ENCODE results near the gene ABCB10.
A peak's percentile ranks its signal among the peaks of the same experiment; 100 is the strongest.
"Not testable (repeated sequence)": the region's sequence is repeated elsewhere in the genome, so short reads cannot be mapped to it uniquely, and the experiment has no call there.

The ABCB10 gene

GRCh38 chr1:229558460-229559335 lies at the start of gene ABCB10:
ABCB10 (minus strand) TSS chr1:229558707; CDS start chr1:229558652, 55 bp downstream.
- DNase-seq = peak; percentile 96 to 98

- no peak for DNase-seq
Measured at GRCh38 chr1:229607370-229607769, 48.9 kb upstream of the ABCB10 start.

GRCh38 chr1:229603371-229604005 lies 45.0 kb upstream of the ABCB10 start:
- no peak for DNase-seq

- DNase-seq = no peak
Measured at GRCh38 chr1:229600229-229600628, 41.7 kb upstream of the ABCB10 start.

DNA sequence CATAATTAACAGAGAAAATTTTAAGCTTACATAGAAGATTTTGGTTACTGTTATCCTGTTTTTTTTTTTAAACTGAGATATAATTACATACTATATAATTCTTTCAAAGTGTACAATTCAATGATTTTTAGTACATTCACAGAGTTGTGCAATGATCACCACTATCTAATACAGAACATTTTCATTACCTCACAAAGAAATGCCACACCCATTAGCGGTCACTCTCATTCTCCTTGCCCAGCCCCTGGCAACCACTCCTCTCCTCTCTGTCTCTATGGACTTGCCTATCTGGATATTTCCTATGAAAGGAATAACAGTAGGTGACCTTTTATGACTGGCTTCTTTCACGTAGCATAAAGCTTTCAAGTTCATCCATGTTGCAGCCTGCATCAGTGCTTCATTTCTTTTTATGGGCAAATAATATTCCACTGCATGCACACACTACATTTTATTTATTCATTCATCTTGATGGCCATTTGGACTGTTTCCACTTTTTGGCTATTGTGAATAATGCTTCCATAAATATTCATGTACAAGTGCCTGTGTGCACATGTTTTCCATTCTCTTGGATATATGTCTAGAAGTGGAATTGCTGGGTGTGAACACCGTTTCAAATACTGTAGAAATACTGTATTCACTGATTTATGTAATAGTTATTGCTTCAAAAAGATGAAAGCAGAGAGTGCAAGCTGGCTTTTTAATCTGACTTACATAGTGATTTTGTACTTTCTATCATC lies 40.9 kb upstream of the ABCB10 start:
- DNase-seq = no peak

GRCh38 chr1:229597877-229598276 lies 39.4 kb upstream of the ABCB10 start:
- DNase-seq = no peak

GRCh38 chr1:229596925-229597699 lies 38.6 kb upstream of the ABCB10 start:
- no peak for DNase-seq

GRCh38 chr1:229595876-229596275 lies 37.4 kb upstream of the ABCB10 start:
- DNase-seq = not testable (repeated sequence)

GRCh38 chr1:229594227-229595008 lies 35.9 kb upstream of the ABCB10 start:
- DNase-seq = no peak

GRCh38 chr1:229593800-229594199 lies 35.3 kb upstream of the ABCB10 start:
- no peak for DNase-seq

- DNase-seq = no peak
Measured at GRCh38 chr1:229590119-229590518, 31.6 kb upstream of the ABCB10 start.

DNA sequence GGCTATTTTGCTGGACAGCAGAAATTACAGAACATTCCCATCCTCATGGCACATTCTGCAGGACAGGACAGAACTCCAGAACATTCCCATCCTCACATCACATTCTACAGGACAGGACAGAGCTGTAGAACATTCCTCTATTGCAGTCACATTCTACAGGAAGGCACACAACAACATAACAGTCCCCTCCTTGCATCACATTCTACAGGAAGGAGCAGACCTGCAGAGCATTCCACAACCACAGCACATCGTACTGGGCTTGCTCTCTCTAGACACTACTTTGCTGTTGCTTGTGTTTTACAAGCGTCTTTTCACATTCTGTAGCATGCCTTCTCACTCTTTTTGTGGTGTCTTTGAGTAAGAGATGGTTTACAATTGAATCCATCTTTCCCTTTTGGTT lies 26.8 kb upstream of the ABCB10 start:
- peak; percentile 5 to 7 for DNase-seq

- no peak for DNase-seq
Measured at GRCh38 chr1:229582715-229583114, 24.2 kb upstream of the ABCB10 start.

DNA sequence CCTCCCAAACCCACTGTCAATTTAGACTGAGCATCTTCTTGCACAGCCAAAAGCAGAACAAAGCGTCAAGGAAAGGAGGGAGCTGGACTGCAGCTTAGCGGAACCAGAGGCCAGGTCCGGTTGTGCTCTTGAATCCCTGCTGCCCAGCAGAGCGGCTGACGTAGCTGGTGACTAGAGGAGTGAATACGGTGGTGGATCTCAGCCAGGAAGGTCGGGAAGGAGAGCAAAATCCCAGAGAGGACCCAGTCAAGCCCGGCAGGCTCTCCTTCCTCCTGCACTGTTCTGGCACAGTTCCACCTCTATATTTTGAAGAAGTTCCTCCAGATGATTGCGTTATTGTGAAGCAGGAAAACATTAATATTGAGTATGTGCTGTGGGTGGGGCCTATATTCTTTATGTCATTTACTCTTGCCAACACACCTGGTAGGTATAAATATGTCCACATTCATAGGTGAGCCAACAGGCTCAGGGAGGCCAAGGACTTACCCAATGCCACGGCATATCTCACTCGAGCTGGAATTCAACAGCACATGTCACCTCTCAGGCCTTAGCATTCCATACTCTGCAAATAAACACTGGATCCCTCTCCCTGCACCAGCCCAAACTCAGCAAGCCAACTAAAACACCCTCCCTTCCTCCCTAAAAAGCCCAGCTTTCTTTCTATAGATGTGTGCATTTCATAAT lies 23.6 kb upstream of the ABCB10 start:
- peak; percentile 11 to 32 for DNase-seq

DNA sequence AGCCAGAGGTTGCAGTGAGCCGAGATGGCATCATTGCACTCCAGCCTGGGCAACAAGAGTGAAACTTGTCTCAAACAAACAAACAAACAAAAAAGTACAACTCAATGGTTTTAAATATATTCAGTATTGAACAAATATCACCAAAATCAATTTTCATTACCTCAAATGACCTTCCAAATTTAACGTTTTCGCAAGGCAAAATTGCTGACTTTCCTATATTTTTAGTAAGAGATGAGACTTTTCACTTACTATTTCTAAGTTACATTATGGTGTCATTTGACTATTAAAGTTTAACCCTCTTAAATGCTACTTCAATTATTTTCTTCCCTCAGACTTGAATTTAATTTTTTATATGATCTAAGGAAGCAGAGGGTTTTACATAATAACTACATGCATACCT lies 23.0 kb upstream of the ABCB10 start:
- DNase-seq = no peak

- peak; percentile 65 to 85 for DNase-seq
Measured at GRCh38 chr1:229579059-229579673, 20.7 kb upstream of the ABCB10 start.

DNA sequence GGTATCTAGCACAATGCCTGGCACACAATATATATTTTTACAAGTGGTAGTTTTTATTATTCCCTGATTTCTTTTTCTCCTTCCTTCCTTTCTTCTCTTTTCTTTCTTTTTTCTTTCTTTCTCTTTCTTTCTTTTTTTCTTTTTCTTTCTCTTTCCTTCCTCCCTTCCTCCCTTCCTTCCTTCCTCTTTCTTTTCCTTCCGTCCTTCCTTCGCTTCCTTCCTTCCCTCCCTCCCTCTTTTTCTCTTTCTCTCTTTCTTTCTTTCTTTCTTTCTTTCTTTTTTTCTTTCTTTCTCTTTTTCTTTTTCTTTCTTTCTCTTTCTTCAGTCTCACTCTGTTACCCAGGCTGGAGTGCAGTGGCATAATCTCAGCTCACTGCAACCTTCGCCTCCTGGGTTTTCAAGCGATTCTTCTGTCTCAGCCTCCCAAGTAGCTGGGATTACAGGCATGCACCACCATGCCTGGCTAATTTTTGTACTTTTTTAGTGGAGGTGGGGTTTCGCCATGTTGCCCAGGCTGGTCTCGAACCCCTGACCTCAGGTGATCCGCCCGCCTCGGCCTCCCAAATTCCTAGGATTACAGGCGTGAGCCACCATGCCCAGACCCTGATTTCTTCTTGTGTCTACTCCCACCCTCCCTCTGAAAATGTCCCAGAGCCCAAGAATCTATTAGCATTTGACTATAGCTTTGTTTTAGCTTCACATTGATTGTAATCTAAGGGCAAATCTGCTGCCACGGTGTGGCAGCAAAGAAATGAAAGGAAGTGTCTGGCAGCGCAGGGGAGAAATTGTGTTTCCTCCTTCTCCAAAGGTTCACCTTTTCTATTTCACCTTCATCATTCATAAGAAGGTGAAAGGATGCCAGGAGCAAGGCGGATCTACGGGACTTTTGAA lies 19.9 kb upstream of the ABCB10 start:
- peak; percentile 55 to 59 for DNase-seq

- DNase-seq = no peak
Measured at GRCh38 chr1:229574679-229575442, 16.4 kb upstream of the ABCB10 start.

GRCh38 chr1:229572286-229572685 lies 13.8 kb upstream of the ABCB10 start:
- DNase-seq = no peak

Data from Kasumi-1 (cell line).